GM19397 (cell line): ENCODE measurements around the gene SAXO1.
"Not testable (repeated sequence)": the region's sequence is repeated elsewhere in the genome, so short reads cannot be mapped to it uniquely, and the experiment has no call there.

Source experiments
- ATAC-seq: cut with Tn5 transposase; IDR thresholded peaks from one replicate; pipeline ENCODE4 v1.9.1; 2021; ENCODE audit warnings: mild to moderate bottlenecking, moderate library complexity; ENCODE audit not compliant: unreplicated experiment

The SAXO1 gene

GRCh38 chr9:18971909-18972308 lies 61.1 kb downstream of the SAXO1 start:
- ATAC-seq, result no peak

GRCh38 chr9:18971404-18971803 lies 61.6 kb downstream of the SAXO1 start:
- no peak for ATAC-seq

GRCh38 chr9:18970393-18970792 lies 62.6 kb downstream of the SAXO1 start:
- ATAC-seq, result no peak

GRCh38 chr9:18969128-18969527 lies 63.9 kb downstream of the SAXO1 start:
- ATAC-seq, result no peak

GRCh38 chr9:18955626-18956025 lies 77.4 kb downstream of the SAXO1 start:
- ATAC-seq, result no peak

- ATAC-seq, result no peak
Measured at GRCh38 chr9:18951936-18952335, 81.1 kb downstream of the SAXO1 start.

GRCh38 chr9:18947892-18948339 lies 85.1 kb downstream of the SAXO1 start:
- no peak for ATAC-seq

- ATAC-seq, result no peak
Measured at GRCh38 chr9:18942801-18943200, 90.2 kb downstream of the SAXO1 start.

GRCh38 chr9:18941060-18941740 lies 91.8 kb downstream of the SAXO1 start:
- ATAC-seq, result no peak

GRCh38 chr9:18939943-18940342 lies 93.1 kb downstream of the SAXO1 start:
- no peak for ATAC-seq

GRCh38 chr9:18936094-18936871 lies 96.7 kb downstream of the SAXO1 start:
- no peak for ATAC-seq

- ATAC-seq, result no peak
Measured at GRCh38 chr9:18935541-18935940, 97.5 kb downstream of the SAXO1 start.

GRCh38 chr9:18930611-18931010 lies 102.4 kb downstream of the SAXO1 start:
- not testable (repeated sequence) for ATAC-seq

GRCh38 chr9:18928711-18929110 lies 104.3 kb downstream of the SAXO1 start:
- ATAC-seq, result no peak

- ATAC-seq, result no peak
Measured at GRCh38 chr9:18926513-18926912, 106.5 kb downstream of the SAXO1 start.

GRCh38 chr9:18925880-18926279 lies 107.1 kb downstream of the SAXO1 start:
- ATAC-seq, result no peak

- no peak for ATAC-seq
Measured at GRCh38 chr9:18923671-18924430, 109.2 kb downstream of the SAXO1 start.

- ATAC-seq, result no peak
Measured at GRCh38 chr9:18923167-18923566, 109.8 kb downstream of the SAXO1 start.

GRCh38 chr9:18922161-18922885 lies 110.7 kb downstream of the SAXO1 start:
- ATAC-seq, result no peak

GRCh38 chr9:18921366-18922075 lies 111.5 kb downstream of the SAXO1 start:
- ATAC-seq, result no peak
